ENCODE measurements around the gene SNX21. TPM values are rescaled to one million over a fixed set of nuclear protein-coding genes. Genes with fewer than 3 reads are reported as not detected.

Gene SNX21
- 88.4 and 100 TPM in 2 replicates for total RNA-seq (2014; rRNA removed; shearing (Covaris generic))
- polyA plus RNA-seq (2016; fragmentation: Nextera tagmentation; extraction: Ambion mirVana): 50.9 and 54.7 TPM in 2 replicates

GRCh38 chr20:45833030-45833882 is at the start of gene SNX21:
Gene SNX21 (plus strand): TSS chr20:45833799. CDS start chr20:45833920, 121 bp downstream.
- Histone ChIP-seq H3K79me2 (ENCODE audit: insufficient read depth) (peaks cover 34% of the 10 kb centered on the region), H3K4me1 (ENCODE audit: insufficient read depth) (peaks cover 32% of the 10 kb centered on the region), H3K9me2 (ENCODE audit: insufficient read depth) (no peaks in the 10 kb centered on the region), H3K27ac (peak within 1 kb of the TSS; percentile 97), H3K27me3 (replicated peaks; ENCODE audit: insufficient read depth) (no peaks in the 10 kb centered on the region), H3K4me3 (peak within 1 kb of the TSS; percentile 92), H3K9me3 (ENCODE audit: low read depth) (no peaks in the 10 kb centered on the region), H3F3A (ENCODE audit: insufficient read depth) (peaks cover 37% of the 10 kb centered on the region; the same call in 1 of the 2 replicates), H3K36me3 (ENCODE audit: low read depth) (peaks cover 9% of the 10 kb centered on the region; the same call in 1 of the 2 replicates), H3K4me2 (ENCODE audit: unreplicated experiment) (peak within 1 kb of the TSS; percentile 96), H4K20me1 (ENCODE audit: insufficient read depth) (no peaks in the 10 kb centered on the region), H2AFZ (peak within 1 kb of the TSS; percentile 86), H3K9ac (peak within 1 kb of the TSS; percentile 95)
- TF ChIP-seq EZH2 (IDR thresholded peaks at IDR 0.05; ENCODE audit: insufficient read depth, poor library complexity, severe bottlenecking): no peak
- TF ChIP-seq EZH2phosphoT487 (IDR thresholded peaks at IDR 0.05; ENCODE audit: insufficient read depth, low read depth): no peak
- peak; percentile 96 for DNase-seq
- WGBS, 2 experiments (ENCODE audit: low coverage in 1 of 2, low lambda C conversion rate in 2 of 2, missing lambda C conversion rate in 2 of 2): 3 to 4% methylated on average over 24 to 30 of the region's 35 CpGs
- in situ Hi-C loops (cut with MboI): no loop called here

- Histone ChIP-seq H3K36me3 (ENCODE audit: low read depth) (no peaks in the 10 kb centered on the region), H2AFZ (no peak overlapping the region), H3K9me3 (ENCODE audit: low read depth) (no peaks in the 10 kb centered on the region), H3K4me2 (ENCODE audit: unreplicated experiment) (no peak overlapping the region), H3K4me1 (ENCODE audit: insufficient read depth) (peaks cover 6% of the 10 kb centered on the region; the same call in 1 of the 2 replicates), H3K79me2 (ENCODE audit: insufficient read depth) (peaks cover 16% of the 10 kb centered on the region), H3K9me2 (ENCODE audit: insufficient read depth) (no peaks in the 10 kb centered on the region), H3K27ac (no peak overlapping the region), H3K9ac (no peak overlapping the region), H3F3A (ENCODE audit: insufficient read depth) (peaks cover 16% of the 10 kb centered on the region; the same call in 1 of the 2 replicates), H3K4me3 (no peak overlapping the region), H3K27me3 (replicated peaks; ENCODE audit: insufficient read depth) (no peaks in the 10 kb centered on the region), H4K20me1 (ENCODE audit: insufficient read depth) (no peaks in the 10 kb centered on the region)
- 63 to 65% methylated on average over 3 of the region's 3 CpGs for WGBS, 2 experiments (ENCODE audit: low coverage in 1 of 2, low lambda C conversion rate in 2 of 2, missing lambda C conversion rate in 2 of 2)
- no peak for DNase-seq
- in situ Hi-C loops (cut with MboI): loop anchor here (25.0 kb wide), 1 partner anchor 776 kb away; no protein-coding TSS in a partner anchor
- TF ChIP-seq EZH2phosphoT487 (IDR thresholded peaks at IDR 0.05; ENCODE audit: insufficient read depth, low read depth): no peak
- no peak for TF ChIP-seq EZH2 (IDR thresholded peaks at IDR 0.05; ENCODE audit: insufficient read depth, poor library complexity, severe bottlenecking)
Observed at GRCh38 chr20:45788351-45788750, 45.2 kb upstream of the SNX21 start.

- Histone ChIP-seq H3K27ac (peak overlapping the region; percentile 73), H3F3A (ENCODE audit: insufficient read depth) (peaks cover 25% of the 10 kb centered on the region; the same call in 1 of the 2 replicates), H3K9me2 (ENCODE audit: insufficient read depth) (no peaks in the 10 kb centered on the region), H3K4me1 (ENCODE audit: insufficient read depth) (peaks cover 6% of the 10 kb centered on the region; the same call in 1 of the 2 replicates), H3K36me3 (ENCODE audit: low read depth) (peaks cover 28% of the 10 kb centered on the region), H3K4me3 (peak overlapping the region; percentile 97), H3K79me2 (ENCODE audit: insufficient read depth) (peaks cover 28% of the 10 kb centered on the region), H2AFZ (peak overlapping the region; percentile 90), H4K20me1 (ENCODE audit: insufficient read depth) (no peaks in the 10 kb centered on the region), H3K27me3 (replicated peaks; ENCODE audit: insufficient read depth) (no peaks in the 10 kb centered on the region), H3K4me2 (ENCODE audit: unreplicated experiment) (peak overlapping the region; percentile 98), H3K9ac (peak overlapping the region; percentile 98), H3K9me3 (ENCODE audit: low read depth) (no peaks in the 10 kb centered on the region)
- TF ChIP-seq EZH2phosphoT487 (IDR thresholded peaks at IDR 0.05; ENCODE audit: insufficient read depth, low read depth): no peak
- TF ChIP-seq EZH2 (IDR thresholded peaks at IDR 0.05; ENCODE audit: insufficient read depth, poor library complexity, severe bottlenecking): no peak
- in situ Hi-C loops (cut with MboI): loop anchor here (25.0 kb wide), 1 partner anchor 780 kb away; no protein-coding TSS in a partner anchor
- no peak for DNase-seq
- 25 to 26% methylated on average over 19 of the region's 19 CpGs for WGBS, 2 experiments (ENCODE audit: low coverage in 1 of 2, low lambda C conversion rate in 2 of 2, missing lambda C conversion rate in 2 of 2)
Observed at GRCh38 chr20:45792317-45793118, 41.1 kb upstream of the SNX21 start.

Data from GM23248 (cell line).